HUES48 (cell line): ENCODE measurements around the gene GMPPA.

Source experiments
- H3K27ac ChIP-seq: one replicate; pipeline ENCODE4 v1.7.0; 2013; ENCODE audit warnings: low read depth, low read length, inconsistent platforms
- H3K27me3 ChIP-seq: 2 replicates; pipeline ENCODE4 v1.6.1; 2013; ENCODE audit warnings: mild to moderate bottlenecking, low read length; ENCODE audit not compliant: control insufficient read depth, insufficient read depth
- H3K36me3 ChIP-seq: 2 replicates; pipeline ENCODE4 v1.6.1; 2013; ENCODE audit warnings: low read length; ENCODE audit not compliant: control insufficient read depth, insufficient read depth
- H3K4me1 ChIP-seq: 2 replicates; pipeline ENCODE4 v1.6.1; 2013; ENCODE audit warnings: mild to moderate bottlenecking, low read length; ENCODE audit not compliant: control insufficient read depth, insufficient read depth
- H3K4me3 ChIP-seq: 2 replicates; pipeline ENCODE4 v1.5.1; 2013; ENCODE audit warnings: mild to moderate bottlenecking, low read depth, low read length
- H3K9ac ChIP-seq: 2 replicates; pipeline ENCODE4 v1.6.1; 2013; ENCODE audit warnings: mild to moderate bottlenecking, low read depth, low read length, moderate library complexity
- H3K9me3 ChIP-seq: 2 replicates; pipeline ENCODE4 v1.6.1; 2013; ENCODE audit warnings: low read length; ENCODE audit not compliant: control insufficient read depth, insufficient read depth

The GMPPA gene

GRCh38 chr2:219460424-219460926 lies 38.2 kb upstream of the GMPPA start:
- peak overlapping the region; percentile 55 for H3K27ac ChIP-seq
- H3K36me3 ChIP-seq = peaks cover 7% of the 10 kb centered on the region; the same call in 1 of the 2 replicates
- H3K4me1 ChIP-seq = peaks cover 23% of the 10 kb centered on the region
- peaks cover 4% of the 10 kb centered on the region; the same call in 1 of the 2 replicates for H3K27me3 ChIP-seq
- H3K9ac ChIP-seq = no peak overlapping the region
- H3K9me3 ChIP-seq = no peaks in the 10 kb centered on the region
- peak overlapping the region; percentile 23; the same call in 1 of the 2 replicates for H3K4me3 ChIP-seq

GRCh38 chr2:219461047-219461514 lies 37.6 kb upstream of the GMPPA start:
- Histone ChIP-seq H3K4me3 (no peak overlapping the region; the same call in 1 of the 2 replicates), H3K9ac (no peak overlapping the region), H3K4me1 (peaks cover 23% of the 10 kb centered on the region), H3K27ac (no peak overlapping the region), H3K9me3 (no peaks in the 10 kb centered on the region), H3K27me3 (peaks cover 4% of the 10 kb centered on the region; the same call in 1 of the 2 replicates), H3K36me3 (peaks cover 7% of the 10 kb centered on the region; the same call in 1 of the 2 replicates)

GRCh38 chr2:219461669-219462068 lies 37.0 kb upstream of the GMPPA start:
- peaks cover 4% of the 10 kb centered on the region; the same call in 1 of the 2 replicates for H3K27me3 ChIP-seq
- no peak overlapping the region; the same call in 1 of the 2 replicates for H3K4me3 ChIP-seq
- H3K9me3 ChIP-seq = no peaks in the 10 kb centered on the region
- peaks cover 7% of the 10 kb centered on the region; the same call in 1 of the 2 replicates for H3K36me3 ChIP-seq
- no peak overlapping the region for H3K9ac ChIP-seq
- H3K27ac ChIP-seq = no peak overlapping the region
- H3K4me1 ChIP-seq = peaks cover 23% of the 10 kb centered on the region

GRCh38 chr2:219462349-219462748 lies 36.3 kb upstream of the GMPPA start:
- peaks cover 4% of the 10 kb centered on the region; the same call in 1 of the 2 replicates for H3K27me3 ChIP-seq
- H3K9me3 ChIP-seq = no peaks in the 10 kb centered on the region
- no peak overlapping the region for H3K9ac ChIP-seq
- no peak overlapping the region for H3K4me3 ChIP-seq
- peaks cover 7% of the 10 kb centered on the region; the same call in 1 of the 2 replicates for H3K36me3 ChIP-seq
- H3K4me1 ChIP-seq = peaks cover 23% of the 10 kb centered on the region
- H3K27ac ChIP-seq = no peak overlapping the region

- Histone ChIP-seq H3K27ac (no peak overlapping the region), H3K36me3 (peaks cover 7% of the 10 kb centered on the region; the same call in 1 of the 2 replicates), H3K27me3 (peaks cover 4% of the 10 kb centered on the region; the same call in 1 of the 2 replicates), H3K4me3 (no peak overlapping the region), H3K9ac (no peak overlapping the region), H3K4me1 (peaks cover 20% of the 10 kb centered on the region), H3K9me3 (no peaks in the 10 kb centered on the region)
These were observed 34.2 kb upstream of the GMPPA start for GRCh38 chr2:219464286-219465032.

- peaks cover 7% of the 10 kb centered on the region; the same call in 1 of the 2 replicates for H3K36me3 ChIP-seq
- no peaks in the 10 kb centered on the region for H3K9me3 ChIP-seq
- no peak overlapping the region for H3K9ac ChIP-seq
- H3K4me3 ChIP-seq = no peak overlapping the region
- H3K4me1 ChIP-seq = peaks cover 10% of the 10 kb centered on the region
- H3K27ac ChIP-seq = no peak overlapping the region
- no peaks in the 10 kb centered on the region for H3K27me3 ChIP-seq
These were observed 32.8 kb upstream of the GMPPA start for GRCh38 chr2:219465659-219466561.

- Histone ChIP-seq H3K36me3 (peaks cover 3% of the 10 kb centered on the region; the same call in 1 of the 2 replicates), H3K4me1 (no peaks in the 10 kb centered on the region), H3K9me3 (no peaks in the 10 kb centered on the region), H3K4me3 (no peak overlapping the region), H3K9ac (no peak overlapping the region), H3K27ac (no peak overlapping the region), H3K27me3 (no peaks in the 10 kb centered on the region)
These were observed 31.6 kb upstream of the GMPPA start for GRCh38 chr2:219466816-219467735.

- H3K4me1 ChIP-seq = no peaks in the 10 kb centered on the region
- no peak overlapping the region for H3K27ac ChIP-seq
- no peak overlapping the region for H3K4me3 ChIP-seq
- H3K36me3 ChIP-seq = no peaks in the 10 kb centered on the region; the same call in 1 of the 2 replicates
- H3K9ac ChIP-seq = no peak overlapping the region
- no peaks in the 10 kb centered on the region for H3K27me3 ChIP-seq
- H3K9me3 ChIP-seq = no peaks in the 10 kb centered on the region
These were observed 31.0 kb upstream of the GMPPA start for GRCh38 chr2:219467736-219468075.

- Histone ChIP-seq H3K4me3 (no peak overlapping the region), H3K27me3 (no peaks in the 10 kb centered on the region), H3K9ac (no peak overlapping the region), H3K4me1 (no peaks in the 10 kb centered on the region), H3K36me3 (no peaks in the 10 kb centered on the region; the same call in 1 of the 2 replicates), H3K27ac (no peak overlapping the region), H3K9me3 (no peaks in the 10 kb centered on the region)
These were observed 30.1 kb upstream of the GMPPA start for GRCh38 chr2:219468410-219469185.
